ENCODE results near the gene ZSWIM4. TPM values are rescaled to one million over a fixed set of nuclear protein-coding genes. Genes with fewer than 3 reads are reported as not detected.
"Not testable (repeated sequence)": the region's sequence is repeated elsewhere in the genome, so short reads cannot be mapped to it uniquely, and the experiment has no call there.

ZSWIM4 gene
- polyA plus RNA-seq, 4 donors = 6.8 to 11.6 (median 8.5) TPM

GRCh38 chr19:13774217-13775191 lies 20.7 kb upstream of the ZSWIM4 start, which contains the start of gene C19orf53:
C19orf53 (plus strand) TSS chr19:13774456; CDS start chr19:13774478, 22 bp downstream.
- DNase-seq (ENCODE audit: low read depth in 4 of 4, low spot score in 3 of 4) = peak; percentile 82 to 89 (median 84)

- no peak for DNase-seq (ENCODE audit: low read depth in 4 of 4, low spot score in 3 of 4)
Measured at GRCh38 chr19:13778398-13778797, 16.8 kb upstream of the ZSWIM4 start.

- no peak for DNase-seq (ENCODE audit: low read depth in 4 of 4, low spot score in 3 of 4)
Measured at GRCh38 chr19:13778847-13779246, 16.4 kb upstream of the ZSWIM4 start.

GRCh38 chr19:13779794-13780193 lies 15.4 kb upstream of the ZSWIM4 start:
- DNase-seq (ENCODE audit: low read depth in 4 of 4, low spot score in 3 of 4) = not testable (repeated sequence)

GRCh38 chr19:13781547-13781946 lies 13.7 kb upstream of the ZSWIM4 start:
- DNase-seq (ENCODE audit: low read depth in 4 of 4, low spot score in 3 of 4) = no peak

GRCh38 chr19:13782537-13782936 lies 12.7 kb upstream of the ZSWIM4 start:
- DNase-seq (ENCODE audit: low read depth in 4 of 4, low spot score in 3 of 4) = no peak

- DNase-seq (ENCODE audit: low read depth in 4 of 4, low spot score in 3 of 4) = no peak
Measured at GRCh38 chr19:13783565-13784500, 11.4 kb upstream of the ZSWIM4 start.

- no peak for DNase-seq (ENCODE audit: low read depth in 4 of 4, low spot score in 3 of 4)
Measured at GRCh38 chr19:13784731-13785452, 10.4 kb upstream of the ZSWIM4 start.

- no peak for DNase-seq (ENCODE audit: low read depth in 4 of 4, low spot score in 3 of 4)
Measured at GRCh38 chr19:13788991-13789390, 6.3 kb upstream of the ZSWIM4 start.

- no peak for DNase-seq (ENCODE audit: low read depth in 4 of 4, low spot score in 3 of 4)
Measured at GRCh38 chr19:13790354-13790753, 4.9 kb upstream of the ZSWIM4 start.

GRCh38 chr19:13793317-13793716 lies 1.9 kb upstream of the ZSWIM4 start:
- DNase-seq (ENCODE audit: low read depth in 4 of 4, low spot score in 3 of 4) = not testable (repeated sequence)

- DNase-seq (ENCODE audit: low read depth in 4 of 4, low spot score in 3 of 4) = no peak
Measured at GRCh38 chr19:13794398-13794756, 866 bp upstream of the ZSWIM4 start.

- no peak for DNase-seq (ENCODE audit: low read depth in 4 of 4, low spot score in 3 of 4)
Measured at GRCh38 chr19:13795595-13796300, 505 bp downstream of the ZSWIM4 start.

GRCh38 chr19:13796301-13797057 lies 1.2 kb downstream of the ZSWIM4 start:
- no peak for DNase-seq (ENCODE audit: low read depth in 4 of 4, low spot score in 3 of 4)

GRCh38 chr19:13797058-13797440 lies 1.8 kb downstream of the ZSWIM4 start:
- DNase-seq (ENCODE audit: low read depth in 4 of 4, low spot score in 3 of 4) = no peak

GRCh38 chr19:13797870-13798269 lies 2.6 kb downstream of the ZSWIM4 start:
- DNase-seq (ENCODE audit: low read depth in 4 of 4, low spot score in 3 of 4) = no peak

- no peak for DNase-seq (ENCODE audit: low read depth in 4 of 4, low spot score in 3 of 4)
Measured at GRCh38 chr19:13799669-13800068, 4.4 kb downstream of the ZSWIM4 start.

GRCh38 chr19:13803038-13803437 lies 7.8 kb downstream of the ZSWIM4 start:
- DNase-seq (ENCODE audit: low read depth in 4 of 4, low spot score in 3 of 4) = no peak

Measured in right renal pelvis (tissue), 4 donors.